Retinal pigment epithelial cell (primary cell): Measurements from ENCODE around the gene FBRSL1.

Experiments
- DNase-seq: peaks from one replicate; pipeline ENCODE4 v3.0.0-alpha.2; 2010; ENCODE audit warnings: low read depth
- H3K4me3 ChIP-seq: 2 replicates; pipeline ENCODE4 v1.5.1; 2011; ENCODE audit warnings: mild to moderate bottlenecking, low read length, control low read depth, moderate library complexity
- CTCF ChIP-seq: conservative IDR thresholded peaks from 2 replicates; pipeline ENCODE4 v1.5.1; 2011; ENCODE audit warnings: low read depth, low read length, control low read depth, inconsistent platforms

The FBRSL1 gene

DNA sequence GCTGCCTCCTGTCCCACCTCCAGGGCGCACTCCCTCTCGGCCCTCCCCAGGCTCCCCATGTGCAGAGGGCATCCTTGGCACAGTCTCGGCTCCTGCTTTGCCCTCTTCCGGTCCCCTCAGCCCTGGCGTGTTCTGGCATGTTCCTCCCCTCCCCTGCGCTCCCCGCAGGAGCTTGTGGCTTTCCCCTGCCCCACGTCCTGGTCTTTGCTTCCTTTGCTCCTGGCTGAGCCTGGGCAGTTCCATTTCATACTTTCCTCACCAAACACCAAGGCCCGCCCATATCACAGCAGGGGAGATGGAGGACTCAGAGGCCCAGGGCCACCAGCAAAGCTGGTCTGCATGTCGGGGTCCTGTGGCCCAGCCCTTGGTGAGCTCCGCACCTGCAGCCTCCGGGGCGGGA lies 56.0 kb downstream of the FBRSL1 start:
- TF ChIP-seq CTCF, result no peak
- no peak overlapping the region for H3K4me3 ChIP-seq
- DNase-seq, result no peak

DNA sequence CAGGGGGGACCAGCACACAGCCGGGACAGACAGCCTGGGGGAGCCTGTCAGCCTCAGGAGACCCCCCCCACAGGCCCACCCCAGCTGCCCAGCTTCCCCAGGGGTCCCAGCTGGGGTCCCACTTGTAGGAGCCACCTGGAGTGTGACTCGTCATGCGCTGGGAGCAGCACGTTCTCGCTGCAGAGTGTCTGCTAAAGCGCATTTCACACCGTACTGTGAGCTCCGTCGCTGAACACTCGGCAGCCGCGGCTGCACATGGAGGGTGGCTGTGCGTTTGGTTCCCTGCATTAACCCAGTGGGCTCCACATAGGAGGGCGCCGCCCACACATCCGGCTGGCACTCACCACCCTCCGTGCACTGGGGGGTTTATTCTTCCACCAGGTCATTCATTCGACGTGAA lies 56.7 kb downstream of the FBRSL1 start:
- no peak for DNase-seq
- TF ChIP-seq CTCF, result no peak
- H3K4me3 ChIP-seq, result no peak overlapping the region

GRCh38 chr12:132547205-132547740 lies 57.3 kb downstream of the FBRSL1 start:
- H3K4me3 ChIP-seq, result no peak overlapping the region
- no peak for DNase-seq
- TF ChIP-seq CTCF, result no peak

GRCh38 chr12:132548430-132549058 lies 58.6 kb downstream of the FBRSL1 start:
- no peak overlapping the region for H3K4me3 ChIP-seq
- no peak for DNase-seq
- no peak for TF ChIP-seq CTCF

- DNase-seq, result no peak
- no peak for TF ChIP-seq CTCF
- H3K4me3 ChIP-seq, result no peak overlapping the region
These were observed 59.1 kb downstream of the FBRSL1 start for GRCh38 chr12:132549059-132549458.

DNA sequence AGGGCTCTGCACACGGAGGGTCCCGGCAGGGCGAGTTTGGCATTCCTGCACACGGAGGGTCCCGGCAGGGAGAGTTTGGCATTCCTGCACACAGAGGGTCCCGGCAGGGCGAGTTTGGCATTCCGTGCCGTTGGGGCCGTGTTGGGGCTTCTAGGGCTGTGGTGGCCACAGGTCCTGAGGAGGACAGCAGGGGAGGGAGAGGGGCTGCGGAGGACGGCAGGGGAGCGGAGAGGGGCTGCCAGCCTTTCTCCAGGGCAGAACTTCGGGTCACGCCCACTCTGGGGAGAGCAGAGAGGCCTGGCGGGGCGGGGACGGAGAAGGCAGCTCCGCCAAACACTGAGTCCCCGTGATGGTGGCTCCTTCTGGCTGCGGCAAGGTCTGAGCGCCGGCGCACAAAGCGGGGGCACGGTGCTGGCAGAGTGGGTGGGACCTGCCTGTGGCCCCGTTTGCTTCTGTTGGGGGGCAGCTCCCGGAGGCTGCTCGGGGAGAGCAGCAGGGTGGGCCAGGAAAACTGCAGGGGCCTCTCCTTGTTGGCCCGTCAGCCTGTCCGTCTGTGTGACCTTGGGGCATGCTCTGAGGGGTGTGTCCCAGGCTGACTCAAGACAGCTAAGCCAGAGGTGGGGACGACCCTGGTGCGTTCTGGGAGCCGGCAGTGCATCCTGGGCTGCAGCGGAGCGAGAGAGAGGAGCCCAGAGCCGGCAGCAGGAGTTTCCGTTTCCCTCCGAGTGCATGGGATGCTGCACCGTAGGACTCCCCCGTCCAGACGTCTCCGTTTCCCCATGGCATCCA lies 60.3 kb downstream of the FBRSL1 start:
- no peak for TF ChIP-seq CTCF
- no peak for DNase-seq

More for the DNA sequence above, 60.3 kb downstream of the FBRSL1 start:
- H3K4me3 ChIP-seq, result no peak overlapping the region
